HepG2 (cell line): ENCODE data around the gene ZNF222. TPM values are rescaled to one million over a fixed set of nuclear protein-coding genes. Genes with fewer than 3 reads are reported as not detected.
A peak's percentile ranks its signal among the peaks of the same experiment; 100 is the strongest.

Experiments used
- ATAC-seq: fragments of 200-7000 bp; cut with Tn5 transposase; 3 replicates; pipeline ENCODE4 v1.9.1; 2020; ENCODE audit warnings: mild to moderate bottlenecking, moderate library complexity
- BruUV-seq: library from RNA; stranded (reverse); fragments of 400-500 nt; replicated peaks from 2 replicates; lab custom pipeline; 2021; lab: Mats Ljungman, UMichigan
- CTCF ChIA-PET: fragments of 300-600 bp; formaldehyde crosslinking; extraction: SDS; loops from one replicate; lab custom pipeline; 2021; ENCODE audit warnings: low total read pairs, inconsistent platforms, low intra/inter-chr PET ratio; lab: Yijun Ruan, JAX
- POLR2A ChIA-PET: fragments of 350-600 bp; sonication (Branson Sonifier 250); formaldehyde crosslinking; loops from one replicate; lab custom pipeline; 2020; ENCODE audit warnings: antibody characterized with exemption, inconsistent platforms; lab: Yijun Ruan, JAX
- DNase-seq: peaks from one replicate; pipeline ENCODE4 v3.0.0-alpha.2; 2015; ENCODE audit warnings: low spot score
- FAIRE-seq: peaks from 3 replicates; lab custom pipeline; 2011; peaks lifted over from hg19 to GRCh38; lab: Jason Lieb, UNC
- H2AFZ ChIP-seq: one replicate; pipeline ENCODE4 v1.6.1; 2011; ENCODE audit warnings: low read length, inconsistent platforms
- H3K27ac ChIP-seq: fragments of 300-600 bp; 3 replicates; pipeline ENCODE4 v1.8.0; 2011; ENCODE audit warnings: mixed run types, mild to moderate bottlenecking, mixed read lengths, low read length, inconsistent platforms; ENCODE audit not compliant: insufficient read depth; ENCODE audit errors: extremely low read length
- H3K27me3 ChIP-seq, 2 experiments: fragments of 200-600 bp in 1 of 2; 2 replicates in 1 of 2; 3 replicates in 1 of 2; pipeline versions ENCODE4 v1.6.0 to v1.8.0; 2011; ENCODE audit warnings: low read length in 2 of 2, mild to moderate bottlenecking in 2 of 2, moderate library complexity in 2 of 2, inconsistent platforms in 1 of 2; ENCODE audit not compliant: insufficient read depth in 2 of 2, control insufficient read depth in 1 of 2
- H3K36me3 ChIP-seq, 2 experiments: fragments of 200-600 bp in 1 of 2; replicated peaks in 1 of 2; 2 replicates in 1 of 2; 3 replicates in 1 of 2; pipeline versions ENCODE4 v1.5.1 to v1.8.0; 2011; ENCODE audit warnings: low read length in 2 of 2, inconsistent platforms in 1 of 2; ENCODE audit not compliant: insufficient read depth in 2 of 2, control insufficient read depth in 1 of 2
- H3K4me1 ChIP-seq: 2 replicates; pipeline ENCODE4 v1.5.1; 2012; ENCODE audit warnings: low read length, inconsistent platforms; ENCODE audit not compliant: insufficient read depth
- H3K4me2 ChIP-seq: 2 replicates; pipeline ENCODE4 v1.6.0; 2011; ENCODE audit warnings: low read depth, low read length, inconsistent platforms
- H3K4me3 ChIP-seq, 3 experiments: fragments of 200-600 bp in 1 of 3; sonication (generic), shearing (Covaris generic) in 1 of 3; replicated peaks in 1 of 3; 2 replicates each; pipeline ENCODE4 v1.5.1; 2011 to 2016; ENCODE audit warnings: low read length in 3 of 3, inconsistent platforms in 2 of 3, low read depth in 2 of 3, mild to moderate bottlenecking in 2 of 3, control low read depth in 1 of 3, mixed read lengths in 1 of 3; ENCODE audit not compliant: insufficient read depth in 1 of 3
- H3K79me2 ChIP-seq: one replicate; pipeline ENCODE4 v1.6.1; 2011; ENCODE audit warnings: low read length, inconsistent platforms; ENCODE audit not compliant: insufficient read depth
- H3K9ac ChIP-seq: 2 replicates; pipeline ENCODE4 v1.6.0; 2011; ENCODE audit warnings: mild to moderate bottlenecking, low read depth, low read length, inconsistent platforms; ENCODE audit not compliant: insufficient read depth
- H3K9me3 ChIP-seq: 2 replicates; pipeline ENCODE4 v1.5.1; 2012; ENCODE audit warnings: mild to moderate bottlenecking, low read length
- H4K20me1 ChIP-seq: 2 replicates; pipeline ENCODE4 v1.6.0; 2011; ENCODE audit warnings: inconsistent platforms, mild to moderate bottlenecking, low read length, moderate library complexity; ENCODE audit not compliant: insufficient read depth
- BRCA1 ChIP-seq: sonication (generic); formaldehyde crosslinking; IDR thresholded peaks from 2 replicates; pipeline ENCODE4 v1.4.0; 2020; ENCODE audit warnings: missing genetic modification reagents
- DDIT3 ChIP-seq: sonication (generic); formaldehyde crosslinking; IDR thresholded peaks from 2 replicates; pipeline ENCODE4 v1.4.0; 2020; ENCODE audit warnings: mild to moderate bottlenecking, missing genetic modification reagents
- DPF2 ChIP-seq: sonication (generic); formaldehyde crosslinking; IDR thresholded peaks from 2 replicates; pipeline ENCODE4 v1.4.0; 2020; ENCODE audit warnings: mild to moderate bottlenecking, low read depth, missing genetic modification reagents, borderline replicate concordance
- E2F5 ChIP-seq: sonication (generic); formaldehyde crosslinking; conservative IDR thresholded peaks from 2 replicates; pipeline ENCODE4 v1.4.0; 2020; ENCODE audit warnings: missing genetic modification reagents
- FOSL1 ChIP-seq: sonication (generic); formaldehyde crosslinking; IDR thresholded peaks from 2 replicates; pipeline ENCODE4 v1.9.0; 2021; ENCODE audit warnings: missing genetic modification reagents, borderline replicate concordance
- IRF2 ChIP-seq: IDR thresholded peaks from 2 replicates; pipeline ENCODE4 v1.6.1; 2018; ENCODE audit warnings: missing genetic modification reagents, missing compliant biosample characterization
- KLF6 ChIP-seq: IDR thresholded peaks from 2 replicates; pipeline ENCODE4 v1.8.0; 2016; ENCODE audit warnings: missing biosample characterization, missing genetic modification reagents
- KMT2A ChIP-seq: sonication (generic); formaldehyde crosslinking; IDR thresholded peaks from 2 replicates; pipeline ENCODE4 v1.4.0; 2020; ENCODE audit warnings: missing genetic modification reagents
- MZF1 ChIP-seq: sonication (generic); formaldehyde crosslinking; IDR thresholded peaks from 2 replicates; pipeline ENCODE4 v1.8.1; 2023; ENCODE audit warnings: mild to moderate bottlenecking, missing genetic modification reagents, borderline replicate concordance
- PHF21A ChIP-seq: sonication (generic); formaldehyde crosslinking; IDR thresholded peaks from 2 replicates; pipeline ENCODE4 v1.5.0; 2020; ENCODE audit warnings: mild to moderate bottlenecking, missing genetic modification reagents
- PHF8 ChIP-seq: sonication (generic); formaldehyde crosslinking; IDR thresholded peaks from 2 replicates; pipeline ENCODE4 v1.5.0; 2020; ENCODE audit warnings: missing genetic modification reagents
- RBAK ChIP-seq: sonication (generic); formaldehyde crosslinking; IDR thresholded peaks from 2 replicates; pipeline ENCODE4 v1.5.1; 2020; ENCODE audit warnings: mild to moderate bottlenecking, missing genetic modification reagents
- RXRA ChIP-seq: sonication (generic); formaldehyde crosslinking; IDR thresholded peaks from 2 replicates; pipeline ENCODE4 v1.5.1; 2020; ENCODE audit warnings: missing genetic modification reagents
- THAP9 ChIP-seq: sonication (generic); formaldehyde crosslinking; IDR thresholded peaks from 2 replicates; pipeline ENCODE4; 2020; ENCODE audit warnings: missing genetic modification reagents, mild to moderate bottlenecking, borderline replicate concordance
- ZNF329 ChIP-seq: sonication (generic); formaldehyde crosslinking; IDR thresholded peaks from 2 replicates; pipeline ENCODE4 v1.9.0; 2021; ENCODE audit warnings: low read depth, mild to moderate bottlenecking, missing genetic modification reagents
- ZSCAN29 ChIP-seq: sonication (generic); formaldehyde crosslinking; conservative IDR thresholded peaks from 2 replicates; pipeline ENCODE4 v1.4.0; 2020; ENCODE audit warnings: mild to moderate bottlenecking, missing genetic modification reagents
- WGBS: methylation state at CpG from one replicate; pipeline ENCODE4 v1.1.6; 2017; ENCODE audit warnings: low lambda C conversion rate; 5-methylcytosine and 5-hydroxymethylcytosine counted together
- in situ Hi-C: cut with HindIII; loops from 2 replicates; pipeline ENCODE4 v1.10.0; 2017; ENCODE audit warnings: low pct_unique_long_range_greater_than_20kb; ENCODE audit not compliant: extremely low pct_ligation_motif_present
- intact Hi-C: fragments of 100-400 bp; cut with micrococcal nuclease; formaldehyde crosslinking; loops from one replicate; pipeline ENCODE4 v1.10.0; 2022; ENCODE audit not compliant: unreplicated experiment
- polyA plus RNA-seq, 8 experiments: library from polyadenylated mRNA; depleted of rRNA in 3 of 8; stranded (reverse) in 7 of 8; unstranded in 1 of 8; fragments of >200 nt; fragmentation: Illumina TruSeq in 4 of 8; extraction: Trizol in 4 of 8; gene quantifications; 2 replicates each; pipeline versions ENCODE4 v1.2.1 to v1.2.3, GENCODE V29; 2011 to 2016; ENCODE audit warnings: low read depth in 4 of 8, missing spikeins in 1 of 8, mixed read lengths in 1 of 8; ENCODE audit not compliant: insufficient read depth in 1 of 8
- total RNA-seq, 5 experiments: library from RNA; depleted of rRNA; stranded (reverse); fragments of >200 nt; fragmentation: Illumina TruSeq; extraction: Trizol; gene quantifications; 2 replicates each; pipeline ENCODE4 v1.2.3, GENCODE V29; 2016; ENCODE audit warnings: low read depth in 1 of 5

ZNF222 gene
- total and polyA plus RNA-seq, 2 of the 13 experiments (the other 11 are each of a cell fraction or from before 2014, with no cell fraction given): 2.2 to 6.2 TPM

- TF ChIP-seq MZF1 (no peak), PHF8 (CRISPR knock-in tag) (peak; percentile 2; the same call in 1 of the 2 replicates), RXRA (CRISPR knock-in tag) (no peak), THAP9 (no peak)
- intact Hi-C loops (loop anchor here (10.0 kb wide), 1 partner anchor 110 kb away; the partner anchor contains the start of gene ZNF224), in situ Hi-C loops (no loop called here)
- Histone ChIP-seq H2AFZ (peak overlapping the region; percentile 85), H3K79me2 (no peaks in the 10 kb centered on the region), H3K4me2 (peak overlapping the region; percentile 68), H3K36me3 (peaks cover 0 to 6% of the 10 kb centered on the region in 2 experiments; a peak in 1 of 5 replicates), H3K9me3 (no peaks in the 10 kb centered on the region), H3K27me3 (no peaks in the 10 kb centered on the region; a peak in 1 of 5 replicates), H3K27ac (no peak overlapping the region), H3K4me3 (peak overlapping the region; percentile 67 to 79 (median 78)), H3K4me1 (no peaks in the 10 kb centered on the region), H4K20me1 (no peaks in the 10 kb centered on the region), H3K9ac (peak overlapping the region; percentile 73)
- FAIRE-seq (no peak), DNase-seq (no peak), ATAC-seq (peak; percentile 74)
- CTCF ChIA-PET: no interaction called here
- TSS peak; percentile 58 for BruUV-seq
- 14% methylated on average over 8 of the region's 14 CpGs for WGBS
- POLR2A ChIA-PET: interaction anchor here (1.1 to 1.2 kb wide), 2 partner anchors 17 to 50 kb away, joined by 3 read pairs; partner anchors contain the start of gene ZNF45
Observed at GRCh38 chr19:43984687-43985000, 40.5 kb upstream of the ZNF222 start.

- H3K9me3 ChIP-seq: no peaks in the 10 kb centered on the region
- FAIRE-seq (no peak), ATAC-seq (no peak), DNase-seq (no peak)
- in situ Hi-C loops: no loop called here
- intact Hi-C loops: no loop called here
- WGBS: 56% methylated on average over 7 of the region's 10 CpGs
- peaks cover 6% of the 10 kb centered on the region for H3K4me1 ChIP-seq
- BruUV-seq: no TSS peak
- H3K4me2 ChIP-seq: no peak overlapping the region
- H3K79me2 ChIP-seq: no peaks in the 10 kb centered on the region
- no peak overlapping the region for H2AFZ ChIP-seq
- H4K20me1 ChIP-seq: no peaks in the 10 kb centered on the region
- no peak overlapping the region for H3K4me3 ChIP-seq
- ChIA-PET CTCF (no interaction called here), POLR2A (no interaction called here)
- H3K27ac ChIP-seq: no peak overlapping the region
- no peaks in the 10 kb centered on the region; a peak in 1 of 5 replicates for H3K27me3 ChIP-seq
- H3K9ac ChIP-seq: no peak overlapping the region
- peaks cover under 1 to 11% of the 10 kb centered on the region in 2 experiments; a peak in 1 of 5 replicates for H3K36me3 ChIP-seq
- no peak for TF ChIP-seq ZNF329 (CRISPR knock-in tag)
- TF ChIP-seq IRF2 (CRISPR knock-in tag): no peak
- TF ChIP-seq KLF6 (CRISPR knock-in tag): no peak
- no peak for TF ChIP-seq RBAK (CRISPR knock-in tag)
- no peak for TF ChIP-seq PHF21A (CRISPR knock-in tag)
- TF ChIP-seq E2F5 (CRISPR knock-in tag): no peak
- no peak for TF ChIP-seq DPF2 (CRISPR knock-in tag)
- no peak for TF ChIP-seq ZSCAN29 (CRISPR knock-in tag)
- no peak for TF ChIP-seq KMT2A (CRISPR knock-in tag)
- no peak for TF ChIP-seq BRCA1
- no peak for TF ChIP-seq DDIT3 (CRISPR knock-in tag)
- no peak for TF ChIP-seq FOSL1 (CRISPR knock-in tag)
Observed at GRCh38 chr19:43997631-43998290, 27.4 kb upstream of the ZNF222 start.
